Right renal pelvis (tissue), 4 donors: ENCODE results near the gene GUCY1B1. TPM values are rescaled to one million over a fixed set of nuclear protein-coding genes. Genes with fewer than 3 reads are reported as not detected.

Experiments
- DNase-seq, 4 donors: peaks; one replicate each; pipeline ENCODE4 v3.0.0-alpha.2; 2013; ENCODE audit warnings: low read depth in 4 of 4, low spot score in 3 of 4, missing footprints in 1 of 4
- polyA plus RNA-seq, 4 donors: library from polyadenylated mRNA; unstranded; fragments of 120-200 nt; gene quantifications; one replicate each; pipeline ENCODE4 v1.2.1, GENCODE V29; 2013; ENCODE audit not compliant: insufficient read length in 4 of 4

GUCY1B1 gene
- polyA plus RNA-seq, 4 donors: 65.7 to 84.5 (median 78.4) TPM

DNA sequence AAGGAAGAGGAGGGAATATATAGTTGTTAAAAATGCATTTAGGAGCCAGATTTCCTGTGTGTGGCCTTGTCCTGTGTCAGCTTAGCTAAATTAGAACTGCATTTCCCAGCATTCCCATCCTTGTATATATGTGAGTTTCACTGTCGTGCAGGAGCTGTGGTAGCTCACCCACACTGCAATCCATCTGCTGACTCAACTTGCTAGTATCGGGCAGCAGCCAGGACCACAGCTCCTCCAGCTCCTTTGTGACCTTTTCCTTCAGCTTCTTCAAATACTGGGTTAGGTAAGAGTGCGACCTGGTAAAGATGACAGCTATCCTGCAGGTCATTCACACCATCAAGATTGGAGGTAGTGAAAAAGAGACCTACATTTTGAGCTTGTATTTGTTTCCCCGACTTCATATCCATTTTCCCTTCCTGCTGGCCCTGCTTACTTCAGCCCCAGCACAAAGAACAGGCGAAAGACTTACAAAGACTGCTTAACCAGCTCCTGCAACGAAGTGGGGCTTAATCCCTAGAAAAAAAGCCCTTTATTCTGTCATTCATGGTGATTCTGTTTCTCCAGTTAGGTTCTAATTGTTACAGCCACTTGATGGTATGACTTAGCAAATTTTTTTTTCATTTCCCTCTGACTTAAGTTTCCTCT is 95.9 kb downstream of the GUCY1B1 start:
- no peak for DNase-seq

GRCh38 chr4:155855897-155856296 is 97.1 kb downstream of the GUCY1B1 start:
- DNase-seq: no peak

Other genes starting within 250 kb of the GUCY1B1 start
- 10 to 100 TPM; 75.0 to 94.2 (median 87.3) TPM for gene GUCY1A1, start 92.2 kb upstream of the GUCY1B1 start, polyA plus RNA-seq
- under 1 TPM in 2 of 4 donors, not detected in 2; 0.12 to 0.20 TPM for gene ASIC5, start 107.3 kb downstream of the GUCY1B1 start, polyA plus RNA-seq
- 1 to 10 TPM in 3 of 4 donors, under 1 TPM in 1; 0.91 to 4.3 (median 2.4) TPM for gene TDO2, start 144.7 kb downstream of the GUCY1B1 start, polyA plus RNA-seq
- gene CTSO, start 194.8 kb downstream of the GUCY1B1 start, polyA plus RNA-seq: 10 to 100 TPM; 42.4 to 60.3 (median 47.2) TPM